ENCODE results near the gene PDE4A. TPM values are rescaled to one million over a fixed set of nuclear protein-coding genes. Genes with fewer than 3 reads are reported as not detected.

The PDE4A gene
- total and polyA plus RNA-seq, 2 donors (not counting 3 experiments of a cell fraction or from before 2014, with no cell fraction given): 3.8 to 10.0 TPM

DNA sequence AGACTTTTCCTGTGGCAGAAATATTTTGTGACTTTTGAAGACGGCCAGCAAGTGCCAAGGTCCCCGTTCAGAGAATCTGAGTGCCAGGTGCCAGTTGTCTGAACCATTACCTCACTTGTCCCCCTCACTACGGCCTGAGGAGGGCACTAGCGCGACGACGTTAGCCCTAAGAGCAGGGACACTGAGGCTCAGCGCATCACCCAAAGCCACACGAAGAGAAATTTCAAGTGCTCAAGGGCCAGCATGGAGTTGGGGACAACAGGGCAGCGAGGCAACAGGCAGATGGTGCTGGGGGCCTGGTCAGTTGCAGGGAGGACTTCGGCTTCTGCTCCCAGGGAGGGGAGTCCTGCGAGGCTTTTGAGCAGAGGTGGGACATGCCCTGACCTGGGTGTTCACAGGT, 30.5 kb upstream of the PDE4A start:
- no peak overlapping the region for H3K4me2 ChIP-seq (ENCODE audit: insufficient read depth, low read length)
- POLR2A ChIA-PET: interaction anchor here (1.0 to 1.8 kb wide), 3 partner anchors 120 to 130 kb away, joined by 5 to 14 read pairs (median 13); partner anchors contain the start of gene ICAM1
- no peaks in the 10 kb centered on the region for H3K9me3 ChIP-seq (replicated peaks; ENCODE audit: control insufficient read depth, insufficient read depth, low read length)
- DNase-seq (ENCODE audit: low read depth, low spot score) (no peak), FAIRE-seq (no peak)
- intact Hi-C loops (cut with micrococcal nuclease) (loop anchor here (1.0 to 10.0 kb wide), 4 partner anchors 121 to 458 kb away; partner anchors contain the start of gene DNMT1), dilution Hi-C loops (cut with MboI; ENCODE audit: extremely low pct_ligation_motif_present, low sequenced_read_pairs) (no loop called here)
- no peaks in the 10 kb centered on the region for H3K79me2 ChIP-seq (ENCODE audit: control insufficient read depth, insufficient read depth, low read length)
- H3K36me3 ChIP-seq (ENCODE audit: control insufficient read depth in 2 of 2, extremely low read depth in 1 of 2, insufficient read depth in 2 of 2, low read length in 2 of 2): peaks cover 8 to 27% of the 10 kb centered on the region in 2 experiments
- TF ChIP-seq, protein P1, sequence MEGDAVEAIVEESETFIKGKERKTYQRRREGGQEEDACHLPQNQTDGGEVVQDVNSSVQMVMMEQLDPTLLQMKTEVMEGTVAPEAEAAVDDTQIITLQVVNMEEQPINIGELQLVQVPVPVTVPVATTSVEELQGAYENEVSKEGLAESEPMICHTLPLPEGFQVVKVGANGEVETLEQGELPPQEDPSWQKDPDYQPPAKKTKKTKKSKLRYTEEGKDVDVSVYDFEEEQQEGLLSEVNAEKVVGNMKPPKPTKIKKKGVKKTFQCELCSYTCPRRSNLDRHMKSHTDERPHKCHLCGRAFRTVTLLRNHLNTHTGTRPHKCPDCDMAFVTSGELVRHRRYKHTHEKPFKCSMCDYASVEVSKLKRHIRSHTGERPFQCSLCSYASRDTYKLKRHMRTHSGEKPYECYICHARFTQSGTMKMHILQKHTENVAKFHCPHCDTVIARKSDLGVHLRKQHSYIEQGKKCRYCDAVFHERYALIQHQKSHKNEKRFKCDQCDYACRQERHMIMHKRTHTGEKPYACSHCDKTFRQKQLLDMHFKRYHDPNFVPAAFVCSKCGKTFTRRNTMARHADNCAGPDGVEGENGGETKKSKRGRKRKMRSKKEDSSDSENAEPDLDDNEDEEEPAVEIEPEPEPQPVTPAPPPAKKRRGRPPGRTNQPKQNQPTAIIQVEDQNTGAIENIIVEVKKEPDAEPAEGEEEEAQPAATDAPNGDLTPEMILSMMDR (IDR thresholded peaks at IDR 0.05; ENCODE audit: extremely low read depth in 1 of 2, insufficient read depth in 1 of 2, low read depth in 1 of 2, low read length in 2 of 2): peak; percentile 11 to 31
- TF ChIP-seq, protein P2, sequence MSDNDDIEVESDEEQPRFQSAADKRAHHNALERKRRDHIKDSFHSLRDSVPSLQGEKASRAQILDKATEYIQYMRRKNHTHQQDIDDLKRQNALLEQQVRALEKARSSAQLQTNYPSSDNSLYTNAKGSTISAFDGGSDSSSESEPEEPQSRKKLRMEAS (IDR thresholded peaks at IDR 0.05; ENCODE audit: insufficient read depth, insufficient read length): no peak
- CTCF ChIA-PET: interaction anchor here (1.2 to 10.8 kb wide), 6 partner anchors 8 to 457 kb away, joined by 3 to 606 read pairs (median 24); partner anchors contain the start of genes CDC37, ICAM1 and TYK2
- no peak overlapping the region for H3K4me3 ChIP-seq (replicated peaks in 1 of 3; ENCODE audit: insufficient read depth in 1 of 3, low read depth in 1 of 3, low read length in 3 of 3)
- no peaks in the 10 kb centered on the region for H4K20me1 ChIP-seq (replicated peaks; ENCODE audit: control insufficient read depth, extremely low read depth, insufficient read depth, low read length)
- no peaks in the 10 kb centered on the region for H3K27me3 ChIP-seq (ENCODE audit: control insufficient read depth in 2 of 2, insufficient read depth in 2 of 2, low read length in 2 of 2)
- no peak overlapping the region for H3K9ac ChIP-seq (replicated peaks; ENCODE audit: extremely low read depth, insufficient read depth, low read length)
- no peak overlapping the region for H2AFZ ChIP-seq (ENCODE audit: low read depth, low read length)
- no peaks in the 10 kb centered on the region for H3K4me1 ChIP-seq (ENCODE audit: control insufficient read depth, extremely low read depth, insufficient read depth, low read length)
- no TSS peak for BruUV-seq (replicated peaks)
- no peak overlapping the region for H3K27ac ChIP-seq (ENCODE audit: insufficient read depth, low read depth, low read length)
- H3K9me1 ChIP-seq (replicated peaks; ENCODE audit: control insufficient read depth, extremely low read depth, insufficient read depth, low read length): no peaks in the 10 kb centered on the region

DNA sequence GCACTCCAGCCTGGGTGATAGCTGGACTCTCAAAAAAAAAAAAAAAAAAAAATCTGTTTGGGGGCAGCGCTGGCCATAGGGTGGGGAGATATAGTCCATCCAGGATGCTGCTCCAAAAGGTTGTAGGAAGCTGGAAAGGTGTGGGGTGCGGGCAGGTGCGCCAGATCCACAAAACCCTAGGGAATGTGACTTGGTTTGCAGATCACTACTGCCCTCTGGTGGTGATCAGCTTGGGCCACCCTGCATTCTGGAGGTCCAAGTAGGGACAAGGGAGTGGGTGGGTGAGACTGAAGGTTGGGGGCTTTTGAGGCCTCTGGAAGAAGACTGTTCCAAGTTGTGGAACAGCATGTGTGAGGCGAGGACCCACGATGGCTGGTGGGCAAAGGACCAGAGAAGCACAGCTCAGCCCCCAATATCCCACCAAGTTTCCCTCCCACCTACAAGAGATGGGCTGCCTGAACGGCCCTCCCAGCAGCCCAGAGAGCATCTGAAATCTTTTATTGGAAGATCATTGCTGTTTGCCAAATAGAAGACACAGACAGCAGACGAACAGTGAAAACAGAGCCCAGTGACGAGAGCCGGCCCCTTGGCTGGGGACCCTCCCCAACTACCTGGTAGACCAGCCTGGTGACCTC, 29.6 kb upstream of the PDE4A start:
- no TSS peak for BruUV-seq (replicated peaks)
- no peaks in the 10 kb centered on the region for H3K9me1 ChIP-seq (replicated peaks; ENCODE audit: control insufficient read depth, extremely low read depth, insufficient read depth, low read length)
- H3K9me3 ChIP-seq (replicated peaks; ENCODE audit: control insufficient read depth, insufficient read depth, low read length): no peaks in the 10 kb centered on the region
- peaks cover 8 to 35% of the 10 kb centered on the region in 2 experiments for H3K36me3 ChIP-seq (ENCODE audit: control insufficient read depth in 2 of 2, extremely low read depth in 1 of 2, insufficient read depth in 2 of 2, low read length in 2 of 2)
- no peak overlapping the region for H3K9ac ChIP-seq (replicated peaks; ENCODE audit: extremely low read depth, insufficient read depth, low read length)
- FAIRE-seq: no peak
- H3K4me3 ChIP-seq (replicated peaks in 1 of 3; ENCODE audit: insufficient read depth in 1 of 3, low read depth in 1 of 3, low read length in 3 of 3): no peak overlapping the region
- CTCF ChIA-PET: interaction anchor here (0.7 to 10.8 kb wide), 13 partner anchors 9 to 490 kb away, joined by 3 to 606 read pairs (median 6); partner anchors contain the start of genes CDC37, ICAM1, ICAM4 and MRPL4
- peak; percentile 51 for DNase-seq (ENCODE audit: low read depth, low spot score)
- H2AFZ ChIP-seq (ENCODE audit: low read depth, low read length): no peak overlapping the region
- dilution Hi-C loops (cut with MboI; ENCODE audit: extremely low pct_ligation_motif_present, low sequenced_read_pairs): no loop called here
- no peaks in the 10 kb centered on the region for H3K27me3 ChIP-seq (ENCODE audit: control insufficient read depth in 2 of 2, insufficient read depth in 2 of 2, low read length in 2 of 2)
- H3K4me1 ChIP-seq (ENCODE audit: control insufficient read depth, extremely low read depth, insufficient read depth, low read length): no peaks in the 10 kb centered on the region
- intact Hi-C loops (cut with micrococcal nuclease): no loop called here
- no peaks in the 10 kb centered on the region for H3K79me2 ChIP-seq (ENCODE audit: control insufficient read depth, insufficient read depth, low read length)
- POLR2A ChIA-PET: interaction anchor here (1.0 kb wide), 1 partner anchor 121 kb away, joined by 5 read pairs; no protein-coding TSS in a partner anchor
- TF ChIP-seq FOS (IDR thresholded peaks at IDR 0.05; ENCODE audit: borderline replicate concordance, insufficient read depth, low read length): no peak
- TF ChIP-seq GATA2 (IDR thresholded peaks at IDR 0.05; ENCODE audit: insufficient read depth, insufficient read length, low read depth, low read length): no peak
- no peak for TF ChIP-seq MYC (IDR thresholded peaks at IDR 0.05; ENCODE audit: low read depth, low read length)
- no peak for TF ChIP-seq EZH2 (IDR thresholded peaks at IDR 0.05; ENCODE audit: borderline replicate concordance, low read depth, low read length, severe bottlenecking)
- TF ChIP-seq POLR2AphosphoS5 (IDR thresholded peaks at IDR 0.05; ENCODE audit: insufficient read depth, low read depth, low read length): no peak
- TF ChIP-seq POLR2A (IDR thresholded peaks at IDR 0.05; ENCODE audit: low read depth, low read length): no peak
- TF ChIP-seq, protein P1 (IDR thresholded peaks at IDR 0.05; ENCODE audit: extremely low read depth in 1 of 2, insufficient read depth in 1 of 2, low read depth in 1 of 2, low read length in 2 of 2): peak; percentile 77 to 87
- TF ChIP-seq JUN (IDR thresholded peaks at IDR 0.05; ENCODE audit: borderline replicate concordance, insufficient read depth, insufficient read length, low read depth): no peak
- TF ChIP-seq, protein P2 (IDR thresholded peaks at IDR 0.05; ENCODE audit: insufficient read depth, insufficient read length): no peak
- H4K20me1 ChIP-seq (replicated peaks; ENCODE audit: control insufficient read depth, extremely low read depth, insufficient read depth, low read length): no peaks in the 10 kb centered on the region
- no peak overlapping the region for H3K4me2 ChIP-seq (ENCODE audit: insufficient read depth, low read length)
- no peak overlapping the region for H3K27ac ChIP-seq (ENCODE audit: insufficient read depth, low read depth, low read length)

Measured in endothelial cell of umbilical vein (primary cell).